Measurements from ENCODE around the gene CHST7.

Gene CHST7

GRCh38 chrX:46589977-46590723, 16.6 kb downstream of the CHST7 start:
- H3K4me3 ChIP-seq (ENCODE audit: low read depth, low read length): no peak overlapping the region
- TF ChIP-seq, protein P1, sequence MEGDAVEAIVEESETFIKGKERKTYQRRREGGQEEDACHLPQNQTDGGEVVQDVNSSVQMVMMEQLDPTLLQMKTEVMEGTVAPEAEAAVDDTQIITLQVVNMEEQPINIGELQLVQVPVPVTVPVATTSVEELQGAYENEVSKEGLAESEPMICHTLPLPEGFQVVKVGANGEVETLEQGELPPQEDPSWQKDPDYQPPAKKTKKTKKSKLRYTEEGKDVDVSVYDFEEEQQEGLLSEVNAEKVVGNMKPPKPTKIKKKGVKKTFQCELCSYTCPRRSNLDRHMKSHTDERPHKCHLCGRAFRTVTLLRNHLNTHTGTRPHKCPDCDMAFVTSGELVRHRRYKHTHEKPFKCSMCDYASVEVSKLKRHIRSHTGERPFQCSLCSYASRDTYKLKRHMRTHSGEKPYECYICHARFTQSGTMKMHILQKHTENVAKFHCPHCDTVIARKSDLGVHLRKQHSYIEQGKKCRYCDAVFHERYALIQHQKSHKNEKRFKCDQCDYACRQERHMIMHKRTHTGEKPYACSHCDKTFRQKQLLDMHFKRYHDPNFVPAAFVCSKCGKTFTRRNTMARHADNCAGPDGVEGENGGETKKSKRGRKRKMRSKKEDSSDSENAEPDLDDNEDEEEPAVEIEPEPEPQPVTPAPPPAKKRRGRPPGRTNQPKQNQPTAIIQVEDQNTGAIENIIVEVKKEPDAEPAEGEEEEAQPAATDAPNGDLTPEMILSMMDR (IDR thresholded peaks at IDR 0.05; ENCODE audit: insufficient read depth, low read depth, low read length, missing control alignments): no peak
- DNase-seq (ENCODE audit: low read depth): no peak

- TF ChIP-seq, protein P1 (IDR thresholded peaks at IDR 0.05; ENCODE audit: insufficient read depth, low read depth, low read length, missing control alignments): no peak
- no peak for DNase-seq (ENCODE audit: low read depth)
- no peak overlapping the region for H3K4me3 ChIP-seq (ENCODE audit: low read depth, low read length)
Measured at GRCh38 chrX:46595084-46595483, 21.5 kb downstream of the CHST7 start.

GRCh38 chrX:46597208-46597607, 23.6 kb downstream of the CHST7 start:
- no peak overlapping the region for H3K4me3 ChIP-seq (ENCODE audit: low read depth, low read length)
- no peak for DNase-seq (ENCODE audit: low read depth)
- TF ChIP-seq, protein P1 (IDR thresholded peaks at IDR 0.05; ENCODE audit: insufficient read depth, low read depth, low read length, missing control alignments): no peak

GRCh38 chrX:46597771-46598170, 24.2 kb downstream of the CHST7 start:
- no peak for DNase-seq (ENCODE audit: low read depth)

GRCh38 chrX:46599051-46599560, 25.5 kb downstream of the CHST7 start:
- TF ChIP-seq, protein P1 (IDR thresholded peaks at IDR 0.05; ENCODE audit: insufficient read depth, low read depth, low read length, missing control alignments): no peak
- no peak for DNase-seq (ENCODE audit: low read depth)
- no peak overlapping the region for H3K4me3 ChIP-seq (ENCODE audit: low read depth, low read length)

More at GRCh38 chrX:46597771-46598170, 24.2 kb downstream of the CHST7 start:
- TF ChIP-seq, protein P1 (IDR thresholded peaks at IDR 0.05; ENCODE audit: insufficient read depth, low read depth, low read length, missing control alignments): no peak
- H3K4me3 ChIP-seq (ENCODE audit: low read depth, low read length): no peak overlapping the region

- no peak for DNase-seq (ENCODE audit: low read depth)
- H3K4me3 ChIP-seq (ENCODE audit: low read depth, low read length): no peak overlapping the region
- TF ChIP-seq, protein P1 (IDR thresholded peaks at IDR 0.05; ENCODE audit: insufficient read depth, low read depth, low read length, missing control alignments): no peak
Measured at GRCh38 chrX:46601283-46601682, 27.7 kb downstream of the CHST7 start.

Measured in GM12865 (cell line).